Gastroesophageal sphincter (tissue), 4 donors: ENCODE measurements around the gene VPS13D. TPM values are rescaled to one million over a fixed set of nuclear protein-coding genes. Genes with fewer than 3 reads are reported as not detected.

Source experiments
- ATAC-seq: fragments of 150-250 bp; one replicate; pipeline ENCODE4 v1.9.1; 2016; ENCODE audit warnings: mild to moderate bottlenecking, moderate library complexity
- H3K27ac ChIP-seq, 4 donors: fragments of 200-600 bp; sonication (generic) in 3 of 4; 1 replicate in 3 of 4; 2 replicates in 1 of 4; pipeline ENCODE4 v1.5.1; 2016 to 2019
- H3K27me3 ChIP-seq: fragments of 200-600 bp; sonication (generic); one replicate; pipeline ENCODE4 v1.5.1; 2019
- H3K36me3 ChIP-seq, 2 donors: fragments of 200-600 bp; sonication (generic); one replicate each; pipeline ENCODE4 v1.5.1; 2019; ENCODE audit warnings: control low read depth in 1 of 2
- H3K4me1 ChIP-seq, 3 donors: fragments of 200-600 bp; sonication (generic); 1 replicate in 2 of 3; 2 replicates in 1 of 3; pipeline ENCODE4 v1.5.1; 2016 to 2019; ENCODE audit warnings: control low read depth in 2 of 3
- H3K4me3 ChIP-seq, 2 donors: fragments of 200-600 bp; sonication (generic); one replicate each; pipeline ENCODE4 v1.5.1; 2019; ENCODE audit warnings: mild to moderate bottlenecking in 1 of 2, moderate library complexity in 1 of 2
- H3K9me3 ChIP-seq, 3 donors: fragments of 200-600 bp; sonication (generic); one replicate each; pipeline ENCODE4 v1.5.1; 2017 to 2019; ENCODE audit warnings: control low read depth in 2 of 3
- EP300 ChIP-seq: sonication (generic); formaldehyde crosslinking; IDR thresholded peaks from one replicate; pipeline ENCODE4 v1.6.1; 2017; ENCODE audit warnings: antibody characterized with exemption, mild to moderate bottlenecking
- POLR2A ChIP-seq, 2 donors: fragments of 450-650 bp; IDR thresholded peaks; one replicate each; pipeline ENCODE4 v1.6.1; 2017; ENCODE audit warnings: antibody characterized with exemption in 2 of 2, mild to moderate bottlenecking in 2 of 2, moderate library complexity in 1 of 2
- POLR2AphosphoS5 ChIP-seq: sonication (generic); formaldehyde crosslinking; IDR thresholded peaks from one replicate; pipeline ENCODE4 v1.6.1; 2017; ENCODE audit warnings: antibody characterized with exemption
- WGBS, 2 donors: methylation state at CpG; one replicate each; pipeline ENCODE4 v1.1.5; 2018; ENCODE audit warnings: low coverage in 1 of 2; 5-methylcytosine and 5-hydroxymethylcytosine counted together
- total RNA-seq, 4 donors: library from RNA; depleted of rRNA; stranded (reverse); fragments of >200 nt; gene quantifications; one replicate each; pipeline ENCODE4 v1.1.0, GENCODE V29; 2016
- TF ChIP-seq, protein P1 (sequence below), 4 experiments: fragments of 200-600 bp in 2 of 4; fragments of 450-650 bp in 2 of 4; sonication (generic) in 1 of 4; IDR thresholded peaks; one replicate each; pipeline ENCODE4 v1.5.1; 2017 to 2019; ENCODE audit warnings: antibody characterized with exemption in 4 of 4, mild to moderate bottlenecking in 2 of 4, moderate library complexity in 2 of 4

The VPS13D gene
- total RNA-seq, 4 donors from 2014 or later: 62.3 to 95.5 (median 81.5) TPM

DNA sequence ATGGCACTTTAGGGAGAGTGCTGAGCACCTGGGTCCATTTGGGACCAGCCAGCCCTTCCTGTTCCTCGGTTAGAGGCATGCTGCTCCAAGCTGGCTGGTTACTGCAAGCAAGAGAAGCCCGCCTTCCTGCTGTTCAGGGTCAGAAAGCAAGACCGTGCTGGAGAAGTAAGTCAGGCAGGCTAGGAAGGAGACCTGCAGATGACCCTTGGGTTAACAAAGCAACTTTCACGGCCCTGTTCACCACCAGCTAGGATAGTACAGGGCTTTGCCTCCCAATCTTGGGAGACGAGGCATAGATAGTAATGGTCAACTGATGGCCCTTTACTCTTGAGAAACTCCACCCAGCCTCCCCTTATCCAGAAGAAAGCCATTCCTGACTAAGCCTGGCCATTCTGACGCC is 252.1 kb downstream of the VPS13D start:
- peaks cover 18 to 96% (median 45%) of the 10 kb centered on the region in 3 donors for H3K4me1 ChIP-seq
- TF ChIP-seq POLR2A (IDR thresholded peaks at IDR 0.05) (no peak), POLR2AphosphoS5 (no peak), EP300 (no peak)
- TF ChIP-seq, protein P1, sequence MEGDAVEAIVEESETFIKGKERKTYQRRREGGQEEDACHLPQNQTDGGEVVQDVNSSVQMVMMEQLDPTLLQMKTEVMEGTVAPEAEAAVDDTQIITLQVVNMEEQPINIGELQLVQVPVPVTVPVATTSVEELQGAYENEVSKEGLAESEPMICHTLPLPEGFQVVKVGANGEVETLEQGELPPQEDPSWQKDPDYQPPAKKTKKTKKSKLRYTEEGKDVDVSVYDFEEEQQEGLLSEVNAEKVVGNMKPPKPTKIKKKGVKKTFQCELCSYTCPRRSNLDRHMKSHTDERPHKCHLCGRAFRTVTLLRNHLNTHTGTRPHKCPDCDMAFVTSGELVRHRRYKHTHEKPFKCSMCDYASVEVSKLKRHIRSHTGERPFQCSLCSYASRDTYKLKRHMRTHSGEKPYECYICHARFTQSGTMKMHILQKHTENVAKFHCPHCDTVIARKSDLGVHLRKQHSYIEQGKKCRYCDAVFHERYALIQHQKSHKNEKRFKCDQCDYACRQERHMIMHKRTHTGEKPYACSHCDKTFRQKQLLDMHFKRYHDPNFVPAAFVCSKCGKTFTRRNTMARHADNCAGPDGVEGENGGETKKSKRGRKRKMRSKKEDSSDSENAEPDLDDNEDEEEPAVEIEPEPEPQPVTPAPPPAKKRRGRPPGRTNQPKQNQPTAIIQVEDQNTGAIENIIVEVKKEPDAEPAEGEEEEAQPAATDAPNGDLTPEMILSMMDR (IDR thresholded peaks at IDR 0.05): no peak
- no peaks in the 10 kb centered on the region for H3K9me3 ChIP-seq
- H3K27ac ChIP-seq: peak overlapping the region in 3 of 4 donors; percentile 84 to 92 (median 87)
- no peak overlapping the region for H3K4me3 ChIP-seq
- no peaks in the 10 kb centered on the region for H3K27me3 ChIP-seq
- ATAC-seq: no peak
- 95 to 96% methylated on average over 2 to 3 of the region's 6 CpGs for WGBS, 2 donors
- H3K36me3 ChIP-seq: no peaks in the 10 kb centered on the region

DNA sequence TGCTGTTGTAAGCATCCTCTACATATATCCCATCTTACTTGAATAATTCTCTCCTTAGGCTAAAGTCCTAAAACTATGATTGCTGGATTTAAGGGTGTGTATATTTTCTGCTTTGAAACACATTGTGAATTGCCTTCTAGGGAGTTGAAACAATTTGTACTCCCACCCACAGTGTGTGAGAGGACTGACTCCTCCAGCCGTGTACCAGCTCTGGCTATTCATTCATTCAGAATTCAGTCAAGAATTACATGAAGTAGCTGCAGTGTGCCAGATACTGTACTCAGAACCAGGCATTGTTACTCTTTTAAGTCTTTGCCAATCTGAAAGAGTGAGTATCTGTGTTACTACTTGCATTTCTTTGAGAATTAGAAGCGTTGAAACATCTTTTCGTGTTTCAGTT is 253.2 kb downstream of the VPS13D start:
- H3K27ac ChIP-seq: peak overlapping the region in 3 of 4 donors; percentile 15 to 84 (median 67)
- WGBS, 2 donors: 66 to 75% methylated on average over 2 to 3 of the region's 3 CpGs

DNA sequence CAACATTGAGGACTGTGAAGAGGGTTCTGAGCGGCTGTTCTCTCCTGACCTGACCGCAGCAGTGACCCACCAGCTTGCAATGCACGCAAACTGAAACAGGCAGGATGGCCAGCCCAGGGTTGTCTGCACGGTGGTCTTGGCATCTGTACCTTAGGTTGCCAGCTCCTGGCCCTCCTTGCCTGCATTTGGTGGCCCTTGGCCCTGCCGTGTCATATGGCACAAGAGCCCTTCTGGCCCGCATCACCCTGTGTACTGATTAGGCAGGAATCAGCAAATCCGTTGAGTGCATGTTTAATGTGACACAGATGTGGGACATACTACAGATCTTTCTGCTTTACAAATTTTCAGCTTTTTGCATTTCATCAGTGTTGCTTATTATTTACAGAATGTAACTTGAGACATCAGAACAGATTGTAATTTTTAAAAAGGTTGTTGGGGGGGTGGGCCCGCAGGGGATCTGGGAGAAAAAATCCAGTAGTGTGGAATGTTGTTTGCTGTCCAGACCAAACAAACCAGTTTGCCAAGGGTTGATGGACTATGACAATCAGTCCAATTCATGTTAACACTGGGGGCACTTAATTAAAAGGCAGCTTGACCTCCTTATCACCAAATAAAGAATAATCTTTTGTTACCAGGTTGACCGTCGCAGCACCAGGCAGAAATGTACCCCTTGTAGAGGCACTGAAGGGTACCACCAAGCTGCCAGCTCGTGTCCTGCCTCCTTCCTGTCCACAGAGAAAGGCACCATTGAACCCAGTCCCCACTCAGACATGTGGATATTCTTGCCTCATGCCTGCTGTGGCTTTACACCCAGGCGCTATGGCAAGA is 255.6 kb downstream of the VPS13D start:
- ATAC-seq: peak; percentile 28
- no peaks in the 10 kb centered on the region for H3K36me3 ChIP-seq
- peaks cover 0 to 64% (median 24%) of the 10 kb centered on the region in 3 donors for H3K4me1 ChIP-seq
- H3K27ac ChIP-seq: peak overlapping the region in 3 of 4 donors; percentile 60 to 84 (median 67)
- no peaks in the 10 kb centered on the region for H3K9me3 ChIP-seq
- H3K27me3 ChIP-seq: no peaks in the 10 kb centered on the region
- TF ChIP-seq, protein P1 (IDR thresholded peaks at IDR 0.05): no peak
- TF ChIP-seq EP300 (no peak), POLR2A (IDR thresholded peaks at IDR 0.05) (no peak), POLR2AphosphoS5 (no peak)
- WGBS, 2 donors: 65 to 77% methylated on average over 4 to 5 of the region's 12 CpGs
- H3K4me3 ChIP-seq: no peak overlapping the region

More for the DNA sequence above, 253.2 kb downstream of the VPS13D start:
- H3K4me1 ChIP-seq: peaks cover 11 to 88% (median 38%) of the 10 kb centered on the region in 3 donors
- no peak overlapping the region for H3K4me3 ChIP-seq
- H3K9me3 ChIP-seq: no peaks in the 10 kb centered on the region
- no peaks in the 10 kb centered on the region for H3K27me3 ChIP-seq
- TF ChIP-seq EP300: no peak
- TF ChIP-seq POLR2A (IDR thresholded peaks at IDR 0.05): no peak
- TF ChIP-seq POLR2AphosphoS5: no peak
- TF ChIP-seq, protein P1 (IDR thresholded peaks at IDR 0.05): no peak
- no peak for ATAC-seq
- H3K36me3 ChIP-seq: no peaks in the 10 kb centered on the region

DNA sequence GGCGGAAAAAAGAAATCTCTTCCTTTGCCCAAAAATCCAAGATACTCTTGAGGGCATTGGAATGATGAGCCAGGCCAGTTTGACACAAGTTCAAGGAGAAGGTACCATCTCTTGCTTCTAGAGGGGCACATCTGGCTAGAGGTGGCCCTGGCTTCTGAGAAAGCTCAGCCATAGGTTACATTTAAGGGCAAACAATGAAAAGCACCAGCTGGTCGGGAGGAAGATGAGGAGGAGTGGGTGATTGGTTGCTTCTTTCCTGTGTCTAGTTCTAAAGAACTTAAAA is 256.2 kb downstream of the VPS13D start:
- no peaks in the 10 kb centered on the region for H3K27me3 ChIP-seq
- no peaks in the 10 kb centered on the region for H3K9me3 ChIP-seq
- no peaks in the 10 kb centered on the region for H3K36me3 ChIP-seq
- TF ChIP-seq POLR2AphosphoS5 (no peak), EP300 (no peak)
- TF ChIP-seq, protein P1 (IDR thresholded peaks at IDR 0.05): no peak
- 36 to 55% methylated on average over 1 to 2 of the region's 2 CpGs for WGBS, 2 donors
- no peak for ATAC-seq
- no peak overlapping the region for H3K4me3 ChIP-seq
- peak overlapping the region in 3 of 4 donors; percentile 60 to 84 (median 67) for H3K27ac ChIP-seq
- H3K4me1 ChIP-seq: peaks cover 0 to 58% (median 20%) of the 10 kb centered on the region in 3 donors
